Stimulated activated CD8-positive, alpha-beta memory T cell treated with anti-CD3 and anti-CD28 coated beads, Interleukin-12 subunit alpha, Interleukin-12 subunit beta, amount 100 ng/mL, for 1 hour (primary cell): Measurements from ENCODE around the gene SLC35F4.

Experiments
- DNase-seq: peaks from one replicate; pipeline ENCODE4 v3.0.0-alpha.2; 2020; ENCODE audit warnings: low read depth

Gene SLC35F4

DNA sequence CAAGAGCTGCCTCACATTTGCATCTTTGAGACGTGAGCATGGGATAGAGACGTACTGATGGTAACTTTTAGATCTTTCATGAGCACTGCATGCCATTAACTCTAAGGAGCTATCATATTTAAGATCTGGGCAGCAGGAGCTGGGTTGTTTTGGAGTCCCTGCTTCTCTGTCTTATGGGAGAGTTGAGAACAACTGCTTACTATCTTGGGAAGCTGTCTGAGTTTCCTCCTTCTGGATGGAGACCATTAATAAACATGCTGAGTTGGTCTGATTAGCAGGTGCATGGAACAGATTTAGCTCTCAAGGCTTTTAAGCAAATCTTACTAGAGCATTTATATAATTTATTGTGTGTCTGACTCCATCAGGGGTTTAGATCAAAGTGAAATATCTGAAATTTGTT lies 252.9 kb downstream of the SLC35F4 start:
- no peak for DNase-seq

DNA sequence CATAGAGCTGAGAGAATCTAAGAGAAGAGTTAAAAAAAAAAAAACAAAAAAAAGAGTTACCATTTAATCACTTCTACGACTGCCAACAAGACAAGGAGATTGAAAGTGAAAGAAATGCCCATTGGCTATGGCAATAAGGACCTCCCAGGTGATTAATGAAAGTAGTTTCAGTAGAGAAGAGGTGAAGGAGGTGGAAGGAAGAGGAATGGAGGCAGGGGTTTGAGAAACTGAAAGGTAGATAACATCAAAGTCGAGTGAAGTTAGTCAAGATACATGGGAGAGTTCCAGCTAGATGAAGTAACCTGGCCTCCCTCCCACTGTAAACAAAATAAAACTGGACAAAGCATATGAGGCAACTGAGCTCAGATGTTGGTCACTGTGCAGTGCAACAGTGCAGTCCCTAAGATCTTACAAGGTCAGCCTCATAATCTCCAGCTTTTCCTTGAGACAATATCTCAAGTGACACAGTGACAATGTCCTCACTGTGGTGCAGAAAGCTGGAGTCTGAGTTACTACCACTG lies 254.3 kb downstream of the SLC35F4 start:
- DNase-seq = no peak

DNA sequence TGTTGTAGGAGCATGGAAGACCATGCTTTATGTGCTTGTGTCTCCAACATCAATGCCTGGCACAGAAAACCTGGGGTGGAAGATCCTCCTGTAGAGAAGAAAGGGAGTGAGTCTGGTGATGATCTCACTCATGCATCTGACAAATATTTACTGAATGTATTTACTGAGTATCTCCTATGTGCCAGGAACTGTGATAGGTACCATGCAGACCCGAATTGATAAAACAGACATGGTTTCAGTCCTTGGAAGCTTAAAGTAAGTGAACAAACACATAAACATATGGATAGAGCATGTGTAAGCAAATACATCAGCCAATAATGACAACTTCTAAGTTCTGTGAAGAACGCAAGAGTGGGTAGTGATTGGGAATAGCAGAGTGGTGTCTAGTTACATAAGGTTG lies 255.3 kb downstream of the SLC35F4 start:
- DNase-seq = no peak

DNA sequence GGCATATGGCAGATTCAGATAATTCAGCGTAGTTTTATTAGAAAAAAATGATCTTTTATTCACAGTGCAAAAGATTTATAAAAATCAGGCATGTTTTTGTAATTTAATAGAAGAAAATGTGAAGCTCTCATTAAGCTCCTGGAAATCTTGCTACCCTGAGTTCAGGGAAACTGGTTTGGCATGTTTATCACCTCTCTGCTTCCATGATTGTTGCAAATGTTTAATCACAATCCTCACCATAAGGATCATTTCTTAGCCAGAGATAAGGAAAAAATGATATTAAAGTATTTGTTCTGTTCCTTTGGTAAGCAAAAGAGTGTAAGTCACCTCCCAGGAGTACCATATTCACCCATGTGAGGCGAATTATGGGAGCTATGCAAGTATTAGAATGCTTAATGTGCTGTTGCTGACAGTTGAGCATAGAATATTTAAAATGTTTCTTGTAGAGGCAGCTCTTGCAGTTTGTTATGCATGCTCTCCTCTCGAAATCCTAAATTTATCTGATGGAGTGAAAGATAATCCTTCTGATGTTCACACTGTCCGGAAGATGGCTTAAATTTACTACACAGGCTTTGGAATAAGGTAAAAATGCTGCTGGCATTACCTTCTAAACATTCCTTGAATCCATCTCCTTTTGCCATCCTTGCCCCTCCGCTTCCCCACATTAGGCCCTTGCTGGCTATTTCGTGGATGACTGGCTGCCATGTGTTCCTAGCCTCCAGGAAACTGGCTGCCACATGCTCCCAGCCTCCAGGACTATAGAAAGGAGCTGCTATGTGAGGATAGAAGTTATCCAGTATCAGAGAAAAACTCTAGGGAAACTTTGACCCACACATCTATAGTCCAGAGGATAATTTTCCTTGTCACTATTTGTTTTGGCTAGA lies 256.5 kb downstream of the SLC35F4 start:
- DNase-seq = no peak

DNA sequence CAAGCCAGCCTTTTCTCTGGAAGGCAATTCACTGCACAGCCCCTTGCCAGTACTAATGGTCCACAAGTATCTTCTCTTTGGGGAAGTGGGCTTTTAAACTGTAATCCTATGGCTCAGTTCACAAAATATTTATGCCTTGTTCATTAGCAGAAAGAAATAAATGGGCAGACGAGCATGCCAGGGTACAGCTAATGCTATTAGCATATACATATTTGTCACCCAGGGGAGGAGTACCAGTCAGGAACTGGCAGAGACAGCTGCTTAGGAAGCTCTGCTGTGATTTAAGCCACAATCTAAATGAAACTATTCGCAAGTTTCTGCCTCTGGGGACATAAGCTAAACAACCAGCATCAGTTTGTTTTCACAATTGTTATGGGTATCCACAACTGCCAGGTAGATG lies 258.8 kb downstream of the SLC35F4 start:
- DNase-seq = no peak

DNA sequence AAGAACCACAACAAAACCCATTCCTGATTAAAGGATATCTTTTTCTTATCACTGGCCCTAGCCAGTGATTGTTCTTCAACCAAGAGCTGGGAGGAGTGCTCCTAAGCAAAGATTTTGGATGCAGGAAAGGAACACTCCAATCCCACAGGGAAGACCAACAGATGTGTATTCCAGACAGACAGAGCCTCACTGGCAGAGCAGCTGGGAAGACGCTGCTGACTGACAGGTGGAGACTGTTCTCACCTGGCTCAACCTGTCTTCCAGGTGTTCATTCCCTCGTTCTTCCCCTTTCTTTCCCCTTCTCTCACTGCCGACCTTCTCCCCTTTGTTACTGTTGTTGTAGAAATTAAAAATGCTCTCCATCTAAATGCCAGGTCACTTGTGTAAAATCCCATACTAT lies 282.5 kb downstream of the SLC35F4 start:
- no peak for DNase-seq

DNA sequence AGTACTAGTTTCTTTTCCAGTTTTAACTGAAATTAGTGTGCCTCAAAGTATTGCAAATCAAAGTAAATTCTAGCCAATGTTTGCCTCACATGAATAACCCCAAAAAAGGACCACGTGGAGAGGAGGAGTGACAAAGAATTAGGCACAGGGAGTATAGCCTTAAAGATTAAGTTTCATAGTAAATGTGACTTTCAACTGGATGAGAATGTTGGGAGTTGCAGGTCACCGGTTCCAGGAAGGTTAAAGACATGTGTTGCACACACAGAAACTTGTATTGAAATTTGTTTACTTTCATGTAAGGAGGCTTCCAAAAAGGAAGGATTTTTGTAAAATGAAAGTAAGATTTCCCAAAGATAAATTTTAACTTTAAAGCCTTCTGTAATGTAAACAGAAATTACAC lies 283.1 kb downstream of the SLC35F4 start:
- DNase-seq = no peak

DNA sequence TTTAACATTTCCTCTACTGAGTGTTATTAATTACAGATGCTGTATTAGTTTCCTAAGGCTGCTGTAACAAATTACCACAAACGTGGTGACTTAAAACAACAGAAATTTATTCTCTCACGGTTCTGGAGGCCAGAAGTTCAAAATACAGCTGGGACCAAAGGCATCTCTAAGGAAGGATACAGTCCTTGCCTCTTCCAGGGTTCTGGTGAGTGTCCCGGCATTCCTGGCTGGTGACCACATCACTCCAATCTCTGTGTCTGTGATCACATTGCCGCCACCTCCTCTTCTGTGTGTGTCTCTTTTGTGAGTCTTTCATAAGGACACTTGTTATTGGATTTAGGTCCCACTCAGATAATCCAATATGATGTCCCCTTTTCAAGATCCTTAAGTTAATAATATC lies 287.1 kb downstream of the SLC35F4 start:
- DNase-seq = no peak

DNA sequence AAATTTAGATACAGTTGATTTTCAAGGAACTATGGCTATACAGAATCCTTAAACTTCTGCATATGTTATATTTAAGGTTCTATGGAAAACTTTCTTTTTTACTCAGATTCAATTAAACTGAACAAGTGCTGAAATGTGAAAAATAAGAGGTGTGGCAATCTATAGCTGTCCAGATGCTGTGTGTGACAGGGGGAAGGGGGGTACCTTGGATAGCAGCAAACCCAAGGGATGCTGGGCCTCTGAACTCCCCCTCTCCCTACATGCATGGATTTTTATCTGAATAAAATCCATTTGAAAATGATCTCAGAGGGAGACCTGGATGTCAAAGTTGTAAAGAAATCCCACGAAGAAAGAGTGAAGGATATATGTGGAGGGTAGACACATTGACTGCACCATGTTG lies 289.4 kb downstream of the SLC35F4 start:
- no peak for DNase-seq

DNA sequence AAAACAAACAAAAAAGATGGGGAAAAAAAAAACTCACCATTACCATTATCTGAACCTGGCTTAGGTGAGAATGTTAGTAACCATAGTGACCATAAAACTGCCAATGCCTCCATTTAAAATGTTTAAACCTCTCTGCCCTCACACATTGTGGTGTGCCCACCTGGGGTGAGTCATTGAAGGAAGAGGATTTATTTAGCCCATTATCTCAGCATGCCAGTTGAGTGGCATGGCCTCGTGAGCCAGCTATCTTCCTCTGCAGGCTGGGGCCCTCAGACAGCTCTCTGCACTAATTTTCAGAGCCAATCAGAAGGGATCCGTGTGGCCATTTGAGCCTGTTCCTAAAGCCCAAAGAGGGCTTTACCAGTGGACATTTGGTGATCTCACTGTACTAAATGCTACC lies 290.4 kb downstream of the SLC35F4 start:
- DNase-seq = no peak

DNA sequence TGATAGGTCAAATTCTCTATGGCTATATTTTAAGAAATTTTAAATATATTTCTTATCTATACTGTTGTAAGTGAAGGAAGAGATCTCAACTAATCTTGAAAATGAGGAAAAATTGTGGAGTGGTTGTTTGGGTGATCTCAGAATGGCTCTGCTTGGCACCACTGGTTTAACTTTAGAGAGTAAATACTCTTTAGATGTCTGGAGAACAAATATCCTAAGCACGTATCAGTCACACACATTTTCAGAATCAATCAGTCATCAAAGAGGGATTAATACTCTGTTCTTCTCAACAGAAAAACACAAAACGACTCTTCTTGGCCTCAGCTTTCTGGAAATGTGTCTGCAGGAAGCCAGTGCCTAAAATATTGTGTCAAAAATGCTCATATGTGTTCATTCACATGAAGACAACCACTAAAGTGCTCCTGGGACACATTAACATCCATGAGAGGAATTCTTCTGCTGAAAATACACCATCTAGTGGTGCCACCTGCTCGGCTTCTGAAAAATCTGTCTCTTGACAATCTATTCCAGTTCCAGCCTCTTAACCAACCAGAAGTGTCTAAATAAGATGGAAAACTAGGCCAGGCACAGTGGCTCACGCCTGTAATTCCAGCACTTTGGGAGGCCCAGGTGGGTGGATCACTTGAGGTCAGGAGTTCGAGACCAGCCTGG lies 291.1 kb downstream of the SLC35F4 start:
- no peak for DNase-seq

DNA sequence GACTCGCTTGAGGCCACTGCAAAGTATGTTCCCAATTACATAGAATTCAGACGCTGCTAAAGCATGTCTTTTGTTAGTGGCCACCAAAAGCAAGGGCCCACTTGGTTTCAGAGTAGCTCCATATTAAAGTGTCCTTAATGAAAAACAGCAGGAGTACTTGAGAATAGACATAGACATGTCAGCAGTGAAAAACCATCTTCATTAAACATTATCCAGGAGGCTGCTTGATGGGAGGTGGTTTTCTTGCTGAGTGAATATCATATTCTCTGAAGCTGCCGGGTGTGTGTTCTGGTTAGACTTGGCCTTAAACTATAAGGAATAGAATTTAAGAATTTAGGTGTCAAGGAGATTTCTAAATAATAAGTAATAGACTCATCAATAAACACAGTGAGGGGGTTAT lies 292.7 kb downstream of the SLC35F4 start:
- DNase-seq = no peak

DNA sequence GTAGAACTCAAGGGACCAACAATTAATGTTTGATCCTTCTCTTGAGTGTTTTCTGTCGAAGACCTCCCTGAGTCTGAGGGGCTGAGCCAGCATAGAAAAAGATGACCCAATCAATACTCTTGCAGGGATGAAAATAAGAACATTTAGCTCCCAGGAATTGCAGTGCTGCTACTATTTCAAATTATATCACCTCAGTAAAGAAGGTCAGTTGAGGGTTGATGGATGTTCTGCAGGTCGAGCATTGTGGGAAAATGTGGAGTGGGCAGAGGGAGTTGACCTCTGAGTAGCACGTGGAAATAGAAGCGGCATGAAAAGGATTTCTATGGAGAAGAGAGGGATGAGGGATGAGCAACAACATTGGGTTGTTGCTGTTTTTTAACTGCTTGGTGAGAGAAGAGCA lies 297.3 kb downstream of the SLC35F4 start:
- no peak for DNase-seq

DNA sequence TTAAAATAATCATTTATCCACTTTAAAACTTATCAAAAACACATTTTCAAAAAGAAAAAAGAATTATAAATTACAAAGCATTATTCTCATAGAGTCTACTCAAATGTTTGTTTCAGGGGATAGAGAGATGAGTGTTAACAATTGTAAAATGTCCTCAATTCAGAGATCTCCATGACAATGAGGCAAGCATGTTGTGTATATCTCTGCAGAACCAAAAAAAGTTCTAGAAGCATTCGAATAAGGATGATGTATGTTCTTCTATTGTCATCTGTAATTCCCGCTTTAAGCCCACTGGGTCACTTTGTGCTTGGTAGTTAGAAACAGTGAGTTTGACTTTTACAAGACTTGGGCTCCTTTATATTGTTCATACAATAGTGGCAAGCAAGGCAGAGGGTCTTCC lies 298.7 kb downstream of the SLC35F4 start:
- no peak for DNase-seq

DNA sequence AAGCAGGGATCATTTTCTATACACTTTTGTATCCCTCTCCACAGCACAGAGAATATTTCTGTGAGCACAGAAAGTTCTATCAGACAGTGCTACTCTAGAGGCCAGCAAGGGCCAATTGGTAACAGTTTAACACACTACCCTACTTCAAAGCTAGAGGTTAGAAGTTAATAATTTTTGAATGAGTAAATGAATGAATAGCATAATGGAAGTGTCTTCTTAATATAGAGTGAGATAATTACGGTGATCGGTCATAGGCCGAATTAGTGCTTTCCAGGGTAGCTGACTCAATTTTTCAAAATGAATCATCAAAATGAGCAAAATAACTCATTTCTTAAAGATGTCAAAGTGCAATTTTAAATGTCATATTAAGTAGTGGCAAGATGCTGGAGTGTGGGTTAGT lies 305.2 kb downstream of the SLC35F4 start:
- DNase-seq = no peak

DNA sequence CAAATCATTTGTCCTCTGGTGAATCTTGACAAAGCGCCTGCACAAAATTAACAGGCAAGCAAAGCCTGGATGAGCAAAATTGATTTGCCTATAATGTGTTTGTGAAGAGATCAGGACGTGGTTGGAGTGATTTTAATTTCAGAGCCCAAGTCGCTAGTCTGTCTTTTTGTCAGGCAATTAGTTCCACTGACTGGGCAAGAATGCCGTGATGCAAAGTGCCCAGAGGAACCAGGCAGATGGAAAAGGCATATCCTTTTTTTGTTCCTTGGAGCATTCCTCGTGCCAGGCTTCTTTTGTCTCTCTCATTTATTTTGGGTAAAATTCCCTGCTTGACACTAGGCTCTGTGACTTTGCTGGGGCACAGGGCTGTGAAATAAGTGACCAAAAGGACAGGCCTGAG lies 306.3 kb downstream of the SLC35F4 start:
- DNase-seq = no peak

DNA sequence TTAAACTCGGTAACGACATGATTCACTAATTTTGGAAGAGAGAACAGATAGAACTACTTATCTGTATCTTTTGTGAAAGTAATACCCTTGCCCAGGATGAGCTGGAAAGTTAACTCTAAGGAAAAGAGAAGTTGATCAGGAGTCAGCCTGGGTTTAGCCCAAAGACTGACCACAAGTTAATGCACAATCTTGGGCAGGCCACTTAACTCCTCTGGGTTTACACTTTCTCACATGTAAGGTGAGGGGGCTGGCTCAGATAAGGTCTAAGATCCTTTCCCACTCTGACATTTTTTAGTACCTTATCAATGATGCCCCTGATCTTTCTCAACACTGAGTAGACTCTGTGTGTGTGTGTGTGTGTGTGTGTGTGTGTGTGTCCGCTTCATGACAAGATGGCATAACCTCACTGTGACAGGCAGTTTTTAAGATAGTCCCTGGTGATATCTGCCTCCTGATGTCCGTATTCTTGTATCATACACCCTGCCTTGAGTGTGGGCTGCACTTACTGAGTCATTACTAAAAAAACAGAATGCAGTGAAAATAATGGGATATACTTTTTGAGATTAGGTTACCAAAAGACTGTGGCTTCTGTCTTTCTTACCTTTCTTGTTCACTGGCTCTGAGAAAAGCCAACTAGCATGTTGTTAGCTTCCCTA lies 316.0 kb downstream of the SLC35F4 start:
- DNase-seq = no peak

DNA sequence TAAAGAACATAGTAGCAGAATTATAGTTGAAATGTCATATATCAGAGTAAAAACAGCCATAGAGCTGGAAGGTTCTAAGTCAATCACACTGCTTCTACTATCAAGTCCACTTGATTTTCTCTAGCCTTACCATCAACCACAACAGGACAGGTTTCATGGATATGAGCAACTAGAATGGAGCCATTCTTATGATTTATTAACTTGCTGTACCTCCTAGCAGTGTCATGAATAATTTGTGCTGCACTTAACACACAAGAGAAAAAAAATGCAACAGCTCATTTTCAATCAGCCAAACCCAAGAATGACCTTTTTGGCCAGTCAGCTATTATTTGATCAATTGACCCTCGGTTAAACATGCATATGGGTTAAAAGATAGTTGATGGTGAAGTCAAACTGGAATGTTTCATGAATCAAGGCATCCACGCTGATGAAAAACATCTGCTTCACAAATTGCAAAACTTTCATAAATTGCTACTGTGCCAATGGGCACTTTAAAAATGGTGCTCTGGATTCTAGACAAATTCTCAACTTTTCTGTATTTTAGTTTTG lies 316.8 kb downstream of the SLC35F4 start:
- DNase-seq = no peak

DNA sequence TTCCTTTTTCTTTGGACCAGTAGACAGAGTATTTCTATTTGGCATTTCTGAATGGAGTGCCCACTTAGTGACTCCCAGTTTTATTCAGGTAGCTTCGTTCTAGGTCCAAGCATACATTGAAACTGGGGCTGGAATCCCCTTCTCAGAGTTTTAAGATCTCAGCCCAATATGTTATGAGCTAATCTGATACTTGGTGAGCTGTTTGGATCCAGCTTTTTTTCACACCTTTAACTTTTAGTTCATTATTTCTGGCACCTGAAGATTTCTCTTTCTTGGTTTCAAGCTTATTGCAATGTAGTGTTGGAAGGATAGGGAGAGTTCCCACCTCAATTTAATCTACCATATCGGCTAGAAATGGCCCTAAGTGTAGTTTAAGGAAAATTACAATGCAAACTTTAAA lies 318.8 kb downstream of the SLC35F4 start:
- no peak for DNase-seq

DNA sequence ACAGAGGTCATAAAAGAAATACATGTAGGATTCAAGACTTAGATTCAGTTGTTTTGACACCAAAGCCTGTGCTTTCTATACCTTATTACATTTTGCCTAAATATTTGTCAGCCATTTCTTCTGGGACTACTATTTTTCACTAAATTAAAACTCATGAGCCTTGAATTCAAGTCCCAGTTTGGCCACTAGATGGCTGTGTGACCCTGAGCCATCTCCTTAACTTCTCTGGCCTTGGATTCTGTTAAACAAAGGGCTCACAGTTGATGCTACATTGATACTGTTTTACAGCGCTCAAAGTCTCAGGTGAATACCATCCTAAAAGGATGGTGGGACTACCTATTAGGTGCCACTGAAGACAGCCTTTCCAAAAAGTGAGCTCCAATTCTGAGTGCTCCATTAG lies 332.7 kb downstream of the SLC35F4 start:
- no peak for DNase-seq

DNA sequence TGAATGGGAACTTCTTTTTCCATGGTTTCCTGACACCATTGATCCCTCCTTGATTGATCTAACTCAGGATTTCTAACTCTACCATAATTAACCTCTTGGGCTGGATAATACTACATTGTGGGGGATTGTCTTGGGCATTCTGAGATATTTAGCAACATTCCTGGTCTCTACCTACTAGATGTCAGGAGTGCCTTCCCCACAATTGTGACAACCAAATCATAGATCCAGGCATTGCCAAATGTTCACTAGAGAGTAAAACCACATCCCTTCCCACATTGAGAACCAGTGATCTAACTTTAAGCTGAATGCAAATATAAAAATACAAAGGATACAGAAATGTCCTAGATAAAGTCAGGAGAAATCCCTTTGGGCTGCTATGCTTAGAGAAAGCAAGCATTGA lies 335.3 kb downstream of the SLC35F4 start:
- no peak for DNase-seq

DNA sequence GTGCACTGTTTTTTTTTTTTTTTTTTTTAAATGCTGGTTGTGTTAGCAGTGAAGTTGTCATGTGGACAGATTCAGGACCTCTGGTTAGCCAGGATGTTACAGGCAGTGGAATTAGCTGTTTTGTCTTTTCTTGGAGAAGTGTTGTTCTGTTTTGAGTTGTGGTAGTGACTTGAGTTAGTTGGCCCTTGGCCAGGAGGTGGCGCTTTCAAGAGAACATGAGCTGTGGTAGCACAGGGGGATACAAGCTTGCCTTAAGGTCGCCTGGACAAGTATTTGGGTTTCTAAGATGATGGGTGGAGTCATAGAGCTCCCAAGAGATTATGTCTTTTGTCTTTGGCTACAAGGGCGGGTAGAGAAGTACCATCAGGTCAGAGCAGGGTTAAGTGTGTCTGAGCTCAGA lies 338.9 kb downstream of the SLC35F4 start:
- no peak for DNase-seq

DNA sequence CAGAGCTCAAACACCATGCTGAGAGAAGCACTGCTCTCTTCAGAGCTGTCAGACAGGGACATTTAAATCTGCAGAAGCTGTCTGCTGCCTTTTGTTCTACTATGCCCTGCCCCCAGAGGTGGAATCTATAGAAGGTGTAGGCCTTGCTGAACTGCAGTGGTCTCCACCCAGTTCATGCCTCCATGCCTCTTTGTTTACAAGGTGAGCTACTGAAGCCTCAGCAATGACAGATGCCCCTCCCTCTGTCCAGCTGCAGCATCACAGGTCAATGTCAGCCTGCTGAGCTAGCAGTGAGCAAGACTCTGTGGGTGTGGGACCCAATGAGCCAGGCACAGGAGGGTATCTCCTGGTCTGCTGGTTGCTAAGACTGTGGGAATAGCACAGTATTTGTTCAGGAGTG lies 346.8 kb downstream of the SLC35F4 start:
- no peak for DNase-seq
